NCI-H2107 treated with DMSO at 0.1 percent for 48 hours (cell line): Measurements from ENCODE around the gene CAST.
A peak's percentile ranks its signal among the peaks of the same experiment; 100 is the strongest.

ENCODE experiments used
- DNase-seq: peaks from one replicate; lab custom pipeline; 2025; ENCODE audit not compliant: unreplicated experiment; lab: John Stamatoyannopoulos, UW

The CAST gene

DNA sequence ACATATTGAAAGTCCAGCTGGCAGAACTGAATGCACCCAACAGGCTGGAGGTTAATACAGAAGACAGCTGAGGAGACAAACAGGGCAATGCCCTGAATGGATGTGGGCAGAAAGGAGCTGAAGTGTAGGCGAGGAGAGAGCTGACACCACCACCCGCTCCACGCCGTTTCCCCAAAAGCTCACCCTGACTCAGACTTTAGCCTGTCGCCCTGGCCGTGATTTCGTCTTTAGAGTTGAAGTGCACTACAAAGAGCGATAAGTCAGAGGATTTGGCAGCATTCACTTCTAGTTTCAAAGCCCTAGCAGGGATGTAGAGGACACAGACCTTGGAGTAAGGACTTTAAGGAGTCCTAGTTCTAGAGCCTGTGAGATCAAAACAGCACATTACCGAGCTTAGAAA lies 147.7 kb downstream of the CAST start:
- no peak for DNase-seq

DNA sequence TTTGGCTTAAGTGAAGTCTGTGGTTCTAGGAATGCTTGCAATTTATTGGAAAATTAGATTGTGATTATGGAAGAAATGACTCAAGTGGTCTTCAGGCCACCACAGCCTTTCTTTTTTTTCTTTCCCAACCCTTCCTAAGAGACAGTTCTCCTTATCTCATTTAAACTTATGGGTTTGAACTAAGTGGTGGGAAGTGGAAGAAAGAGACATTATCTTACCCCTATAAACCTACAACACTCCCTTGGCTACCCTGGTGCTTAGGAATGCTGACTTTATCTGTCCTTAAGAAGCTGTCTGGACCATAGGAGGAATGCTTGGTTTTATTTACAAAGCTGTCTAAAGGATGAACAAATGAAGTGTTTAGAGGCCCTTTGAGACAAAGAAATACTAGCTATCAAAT lies 150.7 kb downstream of the CAST start:
- DNase-seq = no peak

DNA sequence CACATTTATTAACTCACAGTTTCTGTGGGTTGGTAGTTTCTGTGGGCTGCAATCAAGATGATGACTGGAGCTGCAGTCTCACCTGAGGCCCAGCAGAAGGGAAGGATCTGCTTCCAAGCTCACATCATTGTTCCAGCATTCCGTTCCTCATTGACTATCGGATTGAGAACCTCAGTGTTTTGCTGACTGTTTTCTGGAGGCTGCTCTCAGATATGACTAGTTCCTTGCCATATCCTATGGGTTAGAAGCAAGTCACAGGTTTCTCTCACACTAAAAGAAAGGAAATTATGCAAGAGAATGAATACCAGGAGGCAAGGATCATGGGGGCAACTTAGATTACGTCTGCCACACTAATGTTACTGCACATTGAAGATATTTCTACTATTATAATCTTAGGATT lies 151.9 kb downstream of the CAST start:
- DNase-seq = no peak

DNA sequence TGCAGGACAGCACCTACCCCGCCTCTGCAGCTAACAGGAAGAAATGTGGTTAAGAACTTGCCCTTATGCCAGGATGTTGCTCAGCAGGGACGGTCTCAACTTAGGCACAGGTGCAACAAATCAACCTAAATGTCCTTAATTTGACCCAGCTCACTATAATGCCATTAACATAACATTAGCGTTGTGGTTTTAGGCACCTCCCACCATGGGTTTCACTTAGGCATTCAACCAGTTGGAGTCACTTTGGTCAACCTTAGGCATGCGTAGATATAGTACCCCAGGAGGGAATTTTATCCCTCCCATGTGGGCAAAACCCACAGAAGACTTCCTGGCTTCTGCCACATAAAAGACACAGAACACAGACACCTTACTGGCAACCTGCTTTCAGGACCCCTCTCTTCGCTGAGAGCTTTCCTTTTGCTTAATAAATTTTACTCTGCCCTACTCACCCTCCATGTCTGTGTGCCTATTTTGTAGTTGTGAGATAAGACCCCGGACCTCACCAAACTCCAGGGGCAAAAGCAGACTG lies 154.3 kb downstream of the CAST start:
- DNase-seq = peak; percentile 75

DNA sequence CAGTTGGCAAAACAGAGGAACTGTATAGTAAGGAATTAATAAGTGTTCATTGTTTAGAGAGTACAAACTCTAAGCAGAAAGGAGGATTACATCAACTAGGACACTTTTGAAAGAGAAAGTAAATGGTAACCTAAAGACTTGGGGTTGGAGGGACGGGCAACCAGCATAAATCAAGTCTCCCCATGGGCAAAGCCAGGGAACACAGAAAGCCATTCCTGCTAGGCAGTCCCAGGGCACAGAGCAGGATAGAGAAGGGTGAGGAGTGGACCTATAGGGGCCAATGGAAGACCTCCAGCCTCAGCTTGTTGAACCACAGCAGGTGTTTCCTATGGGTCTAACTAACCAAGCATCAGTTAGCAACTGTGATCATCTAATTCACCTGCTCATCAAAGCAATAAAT lies 154.8 kb downstream of the CAST start:
- no peak for DNase-seq

DNA sequence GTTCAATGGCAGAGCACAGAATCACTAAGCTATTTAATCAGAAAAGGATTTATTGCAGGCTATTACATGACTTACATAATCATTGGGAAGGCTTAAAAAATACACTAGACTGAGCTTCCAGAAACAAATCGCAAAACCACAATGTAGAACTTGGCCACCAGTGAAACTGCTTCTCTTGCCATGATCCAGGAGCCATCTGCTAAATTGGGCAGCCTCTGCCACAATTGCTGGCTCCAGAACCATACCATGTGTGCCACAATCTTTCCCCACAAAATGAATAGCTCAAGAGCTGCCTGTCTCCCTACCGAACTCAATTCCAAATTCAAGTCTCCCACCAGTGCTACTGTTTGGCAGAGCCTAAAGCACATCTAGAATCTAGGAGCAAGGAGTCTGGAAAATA lies 155.3 kb downstream of the CAST start:
- DNase-seq = no peak

DNA sequence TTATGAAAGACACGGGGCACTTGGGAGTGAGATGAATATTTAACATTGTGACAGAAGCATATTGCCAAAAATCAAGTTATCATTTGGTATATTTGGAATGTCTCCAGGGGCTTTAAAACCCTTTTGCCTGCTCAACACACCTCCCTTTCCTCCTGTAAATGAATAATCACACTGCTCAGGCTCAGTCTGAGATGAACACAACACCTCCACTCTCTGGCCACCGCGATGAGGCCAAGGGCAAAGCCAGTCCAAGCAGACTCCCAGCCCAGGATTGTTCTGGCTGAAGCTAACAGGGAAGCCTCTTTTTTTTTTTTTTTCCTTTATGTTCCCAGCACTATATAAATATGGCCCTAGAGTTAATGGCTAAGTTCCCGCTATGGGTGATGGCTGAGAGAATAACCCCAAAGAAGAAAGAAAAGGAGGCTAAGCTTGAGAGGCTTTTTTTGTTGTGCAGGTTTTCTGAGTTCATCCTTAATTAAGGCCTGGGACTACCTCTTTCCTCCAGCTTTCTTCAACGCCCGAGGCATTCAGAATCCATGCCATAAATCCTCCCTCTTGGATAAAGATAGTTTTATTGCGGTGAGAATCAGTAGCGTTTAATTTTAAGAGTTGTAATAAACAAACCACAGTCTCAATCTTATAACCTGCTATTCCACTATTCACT lies 156.1 kb downstream of the CAST start:
- no peak for DNase-seq

DNA sequence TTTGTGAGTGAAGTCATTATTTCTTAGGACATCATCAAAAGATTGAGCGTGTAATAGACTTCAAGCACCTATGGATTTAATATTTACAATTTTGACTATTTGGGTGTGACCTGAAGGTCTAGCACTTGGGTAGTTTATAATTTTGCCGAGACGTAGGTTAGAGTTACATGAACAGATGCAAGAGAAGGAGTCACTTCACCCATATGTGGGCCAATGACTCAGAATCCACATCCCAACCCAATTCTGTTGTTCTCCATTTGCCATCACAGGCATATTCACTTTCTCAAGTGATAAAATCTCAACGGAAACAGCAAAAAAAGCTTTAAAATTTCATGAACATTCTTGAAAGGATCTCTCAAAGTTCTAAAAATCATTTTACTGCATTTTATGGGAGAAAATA lies 157.6 kb downstream of the CAST start:
- no peak for DNase-seq

DNA sequence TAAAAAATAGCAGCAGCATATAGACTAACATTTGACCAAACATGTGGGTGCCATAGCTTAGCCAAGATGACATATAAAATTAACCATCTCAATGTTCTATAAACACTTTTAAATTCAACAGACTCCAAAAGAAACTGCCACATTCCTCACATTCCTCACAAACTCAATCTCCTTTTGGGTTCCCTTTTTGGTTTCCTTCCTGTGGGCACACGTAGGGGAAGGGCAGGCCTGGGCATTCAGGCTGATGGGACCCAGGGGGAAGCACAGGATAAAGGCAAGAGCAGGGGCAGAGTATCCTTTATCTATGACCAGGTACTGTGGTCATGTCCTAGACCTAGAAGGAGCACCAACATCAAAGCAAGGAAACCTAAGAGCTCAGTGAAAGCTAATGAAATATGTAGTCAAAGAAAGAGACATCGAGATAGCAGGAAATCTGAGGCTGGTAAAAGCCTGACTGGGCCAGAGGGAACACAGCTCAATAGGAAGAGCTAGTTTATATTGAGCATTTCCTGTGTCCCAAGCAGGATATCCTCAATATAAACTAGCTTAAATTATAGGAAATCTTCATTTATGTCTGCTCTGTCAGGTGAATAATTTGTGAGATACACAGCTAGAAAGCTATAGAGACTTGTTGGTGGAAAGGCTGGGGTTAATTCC lies 159.2 kb downstream of the CAST start:
- DNase-seq = no peak

DNA sequence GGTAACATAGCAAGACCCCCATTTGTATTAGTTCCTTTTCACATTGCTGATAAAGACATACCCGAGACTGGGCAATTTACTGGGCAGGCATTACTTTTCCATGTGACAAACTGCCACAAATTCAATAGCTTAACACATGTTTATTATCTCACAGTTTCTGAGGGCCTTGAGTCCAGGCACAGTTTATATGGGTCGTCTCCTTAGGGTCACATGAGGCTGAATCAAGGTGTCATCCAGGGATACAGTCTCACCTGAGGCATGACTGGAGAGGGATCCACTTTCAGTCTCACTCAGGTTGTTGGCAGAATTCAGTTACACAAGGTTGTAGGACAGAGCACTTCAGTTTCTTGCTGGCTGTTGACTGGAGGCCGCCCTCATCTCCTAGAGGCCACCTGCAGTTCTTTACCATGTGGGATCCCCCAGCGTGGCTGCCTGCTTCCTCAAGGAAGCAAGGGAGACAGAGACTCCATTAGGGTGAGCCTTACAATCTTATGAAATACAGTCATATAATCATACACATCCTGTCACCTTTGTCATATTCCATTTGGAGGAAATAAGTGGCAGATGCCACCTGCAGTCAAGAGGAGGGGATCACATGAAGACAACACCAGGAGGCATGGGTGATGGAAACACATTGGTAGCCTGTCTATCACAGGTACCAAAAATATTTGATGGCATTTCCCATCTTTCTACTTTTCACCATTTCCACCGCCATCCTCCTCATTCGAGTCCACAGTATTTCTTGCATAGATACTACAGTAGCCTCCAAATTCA lies 160.7 kb downstream of the CAST start:
- no peak for DNase-seq

DNA sequence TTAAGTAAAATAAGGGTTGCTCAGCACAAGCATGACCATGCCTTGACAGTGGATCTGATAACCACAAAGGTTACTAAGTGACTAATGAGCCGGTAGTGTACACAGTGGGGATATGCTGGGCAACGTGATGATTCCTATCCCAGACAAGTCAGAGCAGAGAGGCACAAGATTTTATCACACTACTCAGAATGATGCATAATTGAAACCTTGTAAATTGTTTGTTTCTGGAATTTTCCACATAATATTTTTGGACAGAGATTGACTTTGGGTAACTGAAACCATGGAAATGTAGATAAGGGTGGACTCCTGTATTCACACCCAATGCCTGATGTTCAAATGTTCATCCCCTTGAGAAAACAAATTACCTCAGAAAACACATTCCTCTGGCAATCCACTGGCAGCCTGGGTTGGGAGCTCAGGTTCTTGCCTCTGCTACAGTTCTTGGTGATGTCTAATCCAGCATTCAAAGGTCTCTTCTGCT lies 161.8 kb downstream of the CAST start:
- no peak for DNase-seq
